HepG2 (cell line): ENCODE results near the gene MRGPRE.

ENCODE experiments used
- MTA3 ChIP-seq: sonication (generic); formaldehyde crosslinking; IDR thresholded peaks from 2 replicates; pipeline ENCODE4 v1.4.0; 2020; ENCODE audit warnings: missing genetic modification reagents
- POLR2AphosphoS2 ChIP-seq: IDR thresholded peaks from 2 replicates; pipeline ENCODE4 v1.6.1; 2011; ENCODE audit warnings: low read depth, low read length, improper control_type of control experiment
- PRDM4 ChIP-seq: sonication (generic); formaldehyde crosslinking; IDR thresholded peaks from 2 replicates; pipeline ENCODE4 v1.9.0; 2021; ENCODE audit warnings: missing genetic modification reagents, borderline replicate concordance
- RELA ChIP-seq: sonication (generic); formaldehyde crosslinking; IDR thresholded peaks from 2 replicates; pipeline ENCODE4 v1.4.0; 2020; ENCODE audit warnings: missing genetic modification reagents
- RFX3 ChIP-seq: IDR thresholded peaks from 2 replicates; pipeline ENCODE4 v1.6.1; 2016; ENCODE audit warnings: missing biosample characterization, missing genetic modification reagents
- SRF ChIP-seq: IDR thresholded peaks from 2 replicates; pipeline ENCODE4 v1.6.1; 2011; ENCODE audit warnings: mild to moderate bottlenecking, low read depth, low read length, moderate library complexity
- TFAP4 ChIP-seq: sonication (generic); IDR thresholded peaks from 2 replicates; pipeline ENCODE4 v1.6.1; 2016; ENCODE audit warnings: low read depth, borderline replicate concordance
- ZNF275 ChIP-seq: sonication (generic); formaldehyde crosslinking; IDR thresholded peaks from 2 replicates; pipeline ENCODE4 v1.8.0; 2022; ENCODE audit warnings: missing genetic modification reagents, mild to moderate bottlenecking, inconsistent platforms, borderline replicate concordance
- ZNF589 ChIP-seq: sonication (generic); formaldehyde crosslinking; conservative IDR thresholded peaks from 2 replicates; pipeline ENCODE4 v1.8.0; 2022; ENCODE audit warnings: mild to moderate bottlenecking, moderate library complexity, missing genetic modification reagents
- TF ChIP-seq, protein P1 (sequence below): IDR thresholded peaks from 2 replicates; pipeline ENCODE4 v1.6.1; 2012; ENCODE audit warnings: inconsistent platforms
- TF ChIP-seq, protein P2 (sequence below): sonication (generic); formaldehyde crosslinking; IDR thresholded peaks from 2 replicates; pipeline ENCODE4 v1.5.0; 2020; ENCODE audit warnings: mild to moderate bottlenecking, missing genetic modification reagents

DNA sequence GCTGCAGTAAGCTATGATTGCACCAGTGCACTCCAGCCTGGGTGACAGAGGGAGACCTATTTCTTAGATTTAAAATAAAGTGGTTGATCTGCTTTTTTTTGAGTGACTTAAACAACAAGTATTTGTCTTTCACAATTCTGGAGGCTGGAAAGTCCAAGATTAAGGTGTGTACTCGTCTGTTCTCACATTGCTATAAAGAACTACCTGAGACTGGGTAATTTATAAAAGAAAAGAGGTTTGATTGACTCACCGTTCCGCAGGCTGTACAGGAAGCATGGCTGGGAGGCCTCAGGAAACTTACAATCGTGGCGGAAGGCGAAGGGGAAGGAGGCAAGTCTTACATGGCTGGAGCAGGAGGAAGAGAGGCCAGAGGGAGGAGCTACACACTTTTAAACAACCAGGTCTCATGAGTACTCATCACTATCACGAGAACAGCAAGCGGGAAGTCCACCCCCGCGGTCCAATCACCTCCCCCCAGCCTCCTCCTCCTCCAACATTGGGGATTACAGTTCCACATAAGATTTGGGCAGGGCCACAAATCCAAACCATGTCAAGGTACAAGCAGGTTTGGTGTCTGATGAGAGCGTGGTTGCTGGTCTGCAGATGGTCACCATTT lies 47.4 kb downstream of the MRGPRE start:
- TF ChIP-seq, protein P1, sequence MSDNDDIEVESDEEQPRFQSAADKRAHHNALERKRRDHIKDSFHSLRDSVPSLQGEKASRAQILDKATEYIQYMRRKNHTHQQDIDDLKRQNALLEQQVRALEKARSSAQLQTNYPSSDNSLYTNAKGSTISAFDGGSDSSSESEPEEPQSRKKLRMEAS: no peak
- TF ChIP-seq SRF (no peak), RELA (CRISPR knock-in tag) (no peak), ZNF589 (CRISPR knock-in tag) (no peak), ZNF275 (CRISPR knock-in tag) (no peak), POLR2AphosphoS2 (no peak), TFAP4 (no peak), RFX3 (CRISPR knock-in tag) (no peak), PRDM4 (CRISPR knock-in tag) (no peak), MTA3 (CRISPR knock-in tag) (no peak)
- TF ChIP-seq, protein P2, sequence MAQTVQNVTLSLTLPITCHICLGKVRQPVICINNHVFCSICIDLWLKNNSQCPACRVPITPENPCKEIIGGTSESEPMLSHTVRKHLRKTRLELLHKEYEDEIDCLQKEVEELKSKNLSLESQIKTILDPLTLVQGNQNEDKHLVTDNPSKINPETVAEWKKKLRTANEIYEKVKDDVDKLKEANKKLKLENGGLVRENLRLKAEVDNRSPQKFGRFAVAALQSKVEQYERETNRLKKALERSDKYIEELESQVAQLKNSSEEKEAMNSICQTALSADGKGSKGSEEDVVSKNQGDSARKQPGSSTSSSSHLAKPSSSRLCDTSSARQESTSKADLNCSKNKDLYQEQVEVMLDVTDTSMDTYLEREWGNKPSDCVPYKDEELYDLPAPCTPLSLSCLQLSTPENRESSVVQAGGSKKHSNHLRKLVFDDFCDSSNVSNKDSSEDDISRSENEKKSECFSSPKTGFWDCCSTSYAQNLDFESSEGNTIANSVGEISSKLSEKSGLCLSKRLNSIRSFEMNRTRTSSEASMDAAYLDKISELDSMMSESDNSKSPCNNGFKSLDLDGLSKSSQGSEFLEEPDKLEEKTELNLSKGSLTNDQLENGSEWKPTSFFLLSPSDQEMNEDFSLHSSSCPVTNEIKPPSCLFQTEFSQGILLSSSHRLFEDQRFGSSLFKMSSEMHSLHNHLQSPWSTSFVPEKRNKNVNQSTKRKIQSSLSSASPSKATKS (CRISPR knock-in tag): no peak
